ENCODE results near the gene IGLL1.

IGLL1 gene

DNA sequence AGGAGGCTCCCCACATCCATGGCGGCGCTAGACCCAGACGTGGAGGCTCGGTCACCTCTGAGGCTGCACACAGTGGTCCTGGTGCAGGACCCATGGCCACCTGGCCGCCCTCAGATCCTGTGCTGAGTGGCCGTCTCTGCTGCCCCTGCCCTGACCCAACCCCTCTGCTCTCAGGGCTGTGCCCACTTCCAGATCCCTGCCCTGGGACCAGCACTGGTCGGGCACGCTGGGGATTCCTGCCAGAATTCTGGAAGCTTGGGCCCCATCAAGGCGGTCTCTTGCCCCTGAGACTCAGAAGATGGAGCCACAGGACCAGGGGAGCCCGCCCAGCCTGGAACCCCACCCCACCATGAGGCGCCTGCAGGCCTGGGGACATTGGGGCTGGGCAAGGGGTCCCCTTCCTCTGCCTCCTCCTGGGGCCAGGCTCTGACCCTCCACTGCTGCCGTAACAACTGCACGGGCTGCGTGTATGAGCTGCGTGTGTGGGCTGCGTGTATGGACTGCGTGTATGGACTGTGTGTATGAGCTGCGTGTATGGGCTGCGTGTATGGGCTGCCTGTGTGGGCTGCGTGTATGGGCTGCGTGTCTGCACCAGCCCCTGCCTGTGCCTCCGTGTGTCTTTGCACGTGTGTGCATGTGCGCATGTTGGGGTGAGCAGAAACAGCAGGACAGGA is 48.7 kb downstream of the IGLL1 start:
- peaks cover 0 to 5% of the 10 kb centered on the region in 2 donors for H3K4me1 ChIP-seq (ENCODE audit: control insufficient read depth in 1 of 2, insufficient read depth in 2 of 2, low read length in 2 of 2)

GRCh38 chr22:23530766-23531282 is 49.3 kb downstream of the IGLL1 start:
- Histone ChIP-seq H3K9me3 (ENCODE audit: control insufficient read depth in 1 of 2, low read length in 2 of 2) (no peaks in the 10 kb centered on the region), H3K4me1 (ENCODE audit: control insufficient read depth in 1 of 2, insufficient read depth in 2 of 2, low read length in 2 of 2) (peaks cover 0 to 5% of the 10 kb centered on the region in 2 donors), H3K27ac (ENCODE audit: low read length) (no peak overlapping the region), H3K27me3 (ENCODE audit: low read depth, low read length) (no peaks in the 10 kb centered on the region), H3K36me3 (ENCODE audit: control insufficient read depth in 1 of 2, insufficient read depth in 2 of 2, low read length in 2 of 2) (no peaks in the 10 kb centered on the region), H3K4me3 (ENCODE audit: low read depth in 1 of 2, low read length in 2 of 2) (no peak overlapping the region)

More for the DNA sequence above, 48.7 kb downstream of the IGLL1 start:
- Histone ChIP-seq H3K27ac (ENCODE audit: low read length) (no peak overlapping the region), H3K4me3 (ENCODE audit: low read depth in 1 of 2, low read length in 2 of 2) (no peak overlapping the region), H3K9me3 (ENCODE audit: control insufficient read depth in 1 of 2, low read length in 2 of 2) (no peaks in the 10 kb centered on the region), H3K36me3 (ENCODE audit: control insufficient read depth in 1 of 2, insufficient read depth in 2 of 2, low read length in 2 of 2) (no peaks in the 10 kb centered on the region), H3K27me3 (ENCODE audit: low read depth, low read length) (no peaks in the 10 kb centered on the region)

DNA sequence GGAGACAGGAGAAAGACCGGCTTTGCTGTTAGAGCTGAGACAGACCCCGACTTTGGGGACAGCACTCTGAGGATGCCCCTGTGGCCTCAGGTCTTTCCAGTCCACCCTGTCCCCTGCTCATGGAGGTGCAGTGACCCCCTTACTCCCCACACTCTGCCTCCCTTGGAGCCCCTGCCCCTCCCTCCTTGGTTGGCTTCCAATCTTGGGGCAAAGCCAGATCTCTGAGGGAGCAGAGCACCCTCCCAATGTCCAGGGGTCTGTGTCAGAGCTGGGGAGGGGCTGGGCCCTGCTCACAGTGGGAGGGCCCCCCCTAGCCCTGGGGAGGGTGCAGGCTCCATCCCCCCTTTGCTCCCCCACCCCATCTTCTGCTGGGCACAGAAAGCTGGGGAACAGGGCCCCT is 50.0 kb downstream of the IGLL1 start:
- Histone ChIP-seq H3K36me3 (ENCODE audit: control insufficient read depth in 1 of 2, insufficient read depth in 2 of 2, low read length in 2 of 2) (no peaks in the 10 kb centered on the region), H3K27me3 (ENCODE audit: low read depth, low read length) (no peaks in the 10 kb centered on the region), H3K4me1 (ENCODE audit: control insufficient read depth in 1 of 2, insufficient read depth in 2 of 2, low read length in 2 of 2) (peaks cover 0 to 5% of the 10 kb centered on the region in 2 donors), H3K4me3 (ENCODE audit: low read depth in 1 of 2, low read length in 2 of 2) (no peak overlapping the region), H3K27ac (ENCODE audit: low read length) (no peak overlapping the region), H3K9me3 (ENCODE audit: control insufficient read depth in 1 of 2, low read length in 2 of 2) (no peaks in the 10 kb centered on the region)

DNA sequence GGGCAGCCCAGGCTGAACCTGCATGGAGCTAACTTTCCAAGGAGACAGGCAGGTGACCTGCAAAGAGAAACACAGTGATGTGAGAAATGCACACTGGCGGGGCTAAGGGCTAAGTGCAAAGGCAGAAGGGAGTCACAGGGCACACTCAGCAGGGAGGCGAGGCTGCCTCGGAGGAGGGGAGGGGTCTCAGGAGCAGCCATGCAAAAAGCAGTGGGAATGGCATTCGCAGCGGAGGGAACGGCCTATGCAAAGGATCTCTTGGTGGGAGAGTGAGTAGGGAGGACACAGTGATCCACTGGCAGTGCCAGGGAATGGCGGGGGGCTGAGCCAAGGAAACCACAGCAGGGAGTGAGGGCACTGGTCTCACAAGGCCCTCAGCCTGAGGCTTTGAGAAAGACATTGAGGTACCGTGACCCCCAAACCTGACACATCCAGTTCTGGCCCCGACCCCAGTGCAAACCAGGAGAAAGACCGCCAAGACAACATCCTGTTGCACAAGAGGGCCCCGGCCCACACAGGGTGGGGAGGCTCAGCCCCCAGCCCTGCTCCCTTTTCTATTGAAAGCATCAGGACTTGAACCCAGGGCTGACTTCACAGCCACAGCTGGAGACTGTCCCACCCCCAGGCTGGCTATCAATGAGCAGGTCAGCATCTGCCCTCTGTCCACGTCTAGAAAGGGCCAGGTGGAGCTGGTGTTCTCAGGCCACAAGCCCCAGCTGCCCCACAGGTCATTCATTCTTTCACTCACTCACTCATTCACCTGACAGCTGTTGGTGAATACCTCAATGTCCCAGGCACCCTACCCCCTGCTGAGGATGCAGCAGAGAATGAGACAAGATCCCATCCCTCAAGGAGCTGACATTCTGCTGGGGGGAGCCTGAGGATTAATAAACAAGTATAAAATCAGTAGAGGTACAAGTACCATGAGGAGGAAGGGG is 50.7 kb downstream of the IGLL1 start:
- Histone ChIP-seq H3K4me3 (ENCODE audit: low read depth in 1 of 2, low read length in 2 of 2) (no peak overlapping the region), H3K9me3 (ENCODE audit: control insufficient read depth in 1 of 2, low read length in 2 of 2) (no peaks in the 10 kb centered on the region), H3K27me3 (ENCODE audit: low read depth, low read length) (no peaks in the 10 kb centered on the region), H3K4me1 (ENCODE audit: control insufficient read depth in 1 of 2, insufficient read depth in 2 of 2, low read length in 2 of 2) (peaks cover 0 to 5% of the 10 kb centered on the region in 2 donors), H3K27ac (ENCODE audit: low read length) (no peak overlapping the region), H3K36me3 (ENCODE audit: control insufficient read depth in 1 of 2, insufficient read depth in 2 of 2, low read length in 2 of 2) (no peaks in the 10 kb centered on the region)

- H3K4me1 ChIP-seq (ENCODE audit: control insufficient read depth in 1 of 2, insufficient read depth in 2 of 2, low read length in 2 of 2): peaks cover 0 to 6% of the 10 kb centered on the region in 2 donors
- H3K9me3 ChIP-seq (ENCODE audit: control insufficient read depth in 1 of 2, low read length in 2 of 2): no peaks in the 10 kb centered on the region
- H3K27ac ChIP-seq (ENCODE audit: low read length): no peak overlapping the region
- H3K36me3 ChIP-seq (ENCODE audit: control insufficient read depth in 1 of 2, insufficient read depth in 2 of 2, low read length in 2 of 2): no peaks in the 10 kb centered on the region
- no peaks in the 10 kb centered on the region for H3K27me3 ChIP-seq (ENCODE audit: low read depth, low read length)
- H3K4me3 ChIP-seq (ENCODE audit: low read depth in 1 of 2, low read length in 2 of 2): no peak overlapping the region
Observed at GRCh38 chr22:23527971-23528740, 51.9 kb downstream of the IGLL1 start.

GRCh38 chr22:23526596-23527316 is 53.3 kb downstream of the IGLL1 start:
- H3K27ac ChIP-seq (ENCODE audit: low read length): no peak overlapping the region
- H3K9me3 ChIP-seq (ENCODE audit: control insufficient read depth in 1 of 2, low read length in 2 of 2): no peaks in the 10 kb centered on the region
- H3K4me3 ChIP-seq (ENCODE audit: low read depth in 1 of 2, low read length in 2 of 2): no peak overlapping the region
- H3K36me3 ChIP-seq (ENCODE audit: control insufficient read depth in 1 of 2, insufficient read depth in 2 of 2, low read length in 2 of 2): no peaks in the 10 kb centered on the region
- peaks cover 0 to 8% of the 10 kb centered on the region in 2 donors for H3K4me1 ChIP-seq (ENCODE audit: control insufficient read depth in 1 of 2, insufficient read depth in 2 of 2, low read length in 2 of 2)
- no peaks in the 10 kb centered on the region for H3K27me3 ChIP-seq (ENCODE audit: low read depth, low read length)

DNA sequence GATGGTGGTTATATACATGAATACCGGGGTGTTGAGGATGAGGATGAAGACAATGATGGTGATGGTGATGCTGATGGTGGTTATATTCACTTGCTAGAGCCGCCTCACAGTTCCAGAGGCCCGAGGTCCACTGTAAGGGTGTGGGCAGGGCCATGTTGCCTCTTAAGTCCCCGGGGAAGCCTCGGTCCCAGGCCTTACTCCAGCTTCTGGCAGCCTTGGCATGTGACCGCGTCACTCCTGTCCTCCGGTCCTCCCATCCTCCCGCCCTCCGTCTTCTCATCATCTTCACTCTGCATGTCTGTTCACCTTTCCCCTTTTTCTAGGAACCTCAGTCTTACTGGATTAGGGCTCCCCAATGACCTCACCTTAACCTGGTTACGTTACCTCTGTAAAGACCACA is 54.6 kb downstream of the IGLL1 start:
- H3K36me3 ChIP-seq (ENCODE audit: control insufficient read depth in 1 of 2, insufficient read depth in 2 of 2, low read length in 2 of 2): no peaks in the 10 kb centered on the region
- no peaks in the 10 kb centered on the region for H3K9me3 ChIP-seq (ENCODE audit: control insufficient read depth in 1 of 2, low read length in 2 of 2)
- H3K27me3 ChIP-seq (ENCODE audit: low read depth, low read length): no peaks in the 10 kb centered on the region
- no peak overlapping the region for H3K4me3 ChIP-seq (ENCODE audit: low read depth in 1 of 2, low read length in 2 of 2)
- peaks cover 0 to 19% of the 10 kb centered on the region in 2 donors for H3K4me1 ChIP-seq (ENCODE audit: control insufficient read depth in 1 of 2, insufficient read depth in 2 of 2, low read length in 2 of 2)
- no peak overlapping the region for H3K27ac ChIP-seq (ENCODE audit: low read length)

DNA sequence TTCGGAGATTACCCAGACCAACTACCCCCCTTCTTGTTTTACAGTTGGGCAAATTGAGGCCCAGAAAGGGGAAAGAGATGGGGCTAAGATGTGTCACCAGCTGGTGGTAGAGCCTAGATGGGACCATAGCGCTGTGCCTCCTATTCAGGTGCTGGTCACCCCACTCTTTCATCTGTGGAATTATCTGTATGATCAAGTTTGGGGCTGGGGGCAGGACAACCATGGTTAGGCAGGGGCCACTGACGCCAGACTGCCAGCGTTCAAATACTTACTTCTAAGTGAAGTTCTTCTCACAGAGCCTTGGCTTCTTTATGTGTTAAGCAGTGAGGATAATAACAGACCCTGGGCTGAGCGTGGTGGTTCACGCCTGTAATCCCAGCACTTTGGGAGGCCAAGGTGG is 55.9 kb downstream of the IGLL1 start:
- no peak overlapping the region for H3K27ac ChIP-seq (ENCODE audit: low read length)
- H3K27me3 ChIP-seq (ENCODE audit: low read depth, low read length): no peaks in the 10 kb centered on the region

DNA sequence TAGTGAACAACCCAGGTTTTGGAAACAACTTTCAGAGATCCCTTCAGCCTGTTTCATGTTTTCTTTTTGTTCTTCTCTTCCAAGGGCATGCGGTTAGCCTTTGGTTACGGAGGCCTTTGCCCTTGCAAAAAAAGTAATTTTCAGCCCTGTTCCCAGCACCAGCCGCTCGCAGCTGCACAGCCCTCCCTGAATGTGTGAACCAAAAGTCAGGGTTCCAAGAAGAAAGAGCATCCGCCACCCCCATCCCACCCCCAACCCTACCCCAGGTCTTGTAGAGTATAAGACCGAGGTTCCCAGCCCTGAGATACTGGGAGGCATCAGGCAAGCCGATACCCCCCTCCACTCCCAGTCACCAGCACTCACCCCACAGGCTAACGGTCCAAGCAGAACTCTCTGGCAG is 56.4 kb downstream of the IGLL1 start:
- H3K36me3 ChIP-seq (ENCODE audit: control insufficient read depth in 1 of 2, insufficient read depth in 2 of 2, low read length in 2 of 2): no peaks in the 10 kb centered on the region
- no peaks in the 10 kb centered on the region for H3K9me3 ChIP-seq (ENCODE audit: control insufficient read depth in 1 of 2, low read length in 2 of 2)
- no peaks in the 10 kb centered on the region for H3K27me3 ChIP-seq (ENCODE audit: low read depth, low read length)
- H3K4me1 ChIP-seq (ENCODE audit: control insufficient read depth in 1 of 2, insufficient read depth in 2 of 2, low read length in 2 of 2): peaks cover 0 to 20% of the 10 kb centered on the region in 2 donors
- H3K4me3 ChIP-seq (ENCODE audit: low read depth in 1 of 2, low read length in 2 of 2): no peak overlapping the region
- no peak overlapping the region for H3K27ac ChIP-seq (ENCODE audit: low read length)

More for the DNA sequence above, 55.9 kb downstream of the IGLL1 start:
- no peak overlapping the region for H3K4me3 ChIP-seq (ENCODE audit: low read depth in 1 of 2, low read length in 2 of 2)
- peaks cover 0 to 20% of the 10 kb centered on the region in 2 donors for H3K4me1 ChIP-seq (ENCODE audit: control insufficient read depth in 1 of 2, insufficient read depth in 2 of 2, low read length in 2 of 2)
- H3K9me3 ChIP-seq (ENCODE audit: control insufficient read depth in 1 of 2, low read length in 2 of 2): no peaks in the 10 kb centered on the region
- no peaks in the 10 kb centered on the region for H3K36me3 ChIP-seq (ENCODE audit: control insufficient read depth in 1 of 2, insufficient read depth in 2 of 2, low read length in 2 of 2)

Data from muscle layer of duodenum (tissue), 2 donors.